ENCODE measurements around the gene ENPP7.

ENPP7 gene

GRCh38 chr17:79774561-79774975, 43.8 kb downstream of the ENPP7 start:
- FAIRE-seq (no peak), DNase-seq (ENCODE audit: insufficient read length, low spot score) (no peak)
- TF ChIP-seq, protein P1, sequence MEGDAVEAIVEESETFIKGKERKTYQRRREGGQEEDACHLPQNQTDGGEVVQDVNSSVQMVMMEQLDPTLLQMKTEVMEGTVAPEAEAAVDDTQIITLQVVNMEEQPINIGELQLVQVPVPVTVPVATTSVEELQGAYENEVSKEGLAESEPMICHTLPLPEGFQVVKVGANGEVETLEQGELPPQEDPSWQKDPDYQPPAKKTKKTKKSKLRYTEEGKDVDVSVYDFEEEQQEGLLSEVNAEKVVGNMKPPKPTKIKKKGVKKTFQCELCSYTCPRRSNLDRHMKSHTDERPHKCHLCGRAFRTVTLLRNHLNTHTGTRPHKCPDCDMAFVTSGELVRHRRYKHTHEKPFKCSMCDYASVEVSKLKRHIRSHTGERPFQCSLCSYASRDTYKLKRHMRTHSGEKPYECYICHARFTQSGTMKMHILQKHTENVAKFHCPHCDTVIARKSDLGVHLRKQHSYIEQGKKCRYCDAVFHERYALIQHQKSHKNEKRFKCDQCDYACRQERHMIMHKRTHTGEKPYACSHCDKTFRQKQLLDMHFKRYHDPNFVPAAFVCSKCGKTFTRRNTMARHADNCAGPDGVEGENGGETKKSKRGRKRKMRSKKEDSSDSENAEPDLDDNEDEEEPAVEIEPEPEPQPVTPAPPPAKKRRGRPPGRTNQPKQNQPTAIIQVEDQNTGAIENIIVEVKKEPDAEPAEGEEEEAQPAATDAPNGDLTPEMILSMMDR (IDR thresholded peaks at IDR 0.05; ENCODE audit: insufficient read depth, missing control alignments): no peak

GRCh38 chr17:79775632-79776031, 44.9 kb downstream of the ENPP7 start:
- DNase-seq (ENCODE audit: insufficient read length, low spot score) (no peak), FAIRE-seq (no peak)
- TF ChIP-seq, protein P1 (IDR thresholded peaks at IDR 0.05; ENCODE audit: insufficient read depth, missing control alignments): no peak

GRCh38 chr17:79776376-79777119, 45.8 kb downstream of the ENPP7 start:
- DNase-seq (ENCODE audit: insufficient read length, low spot score): no peak
- FAIRE-seq: no peak
- TF ChIP-seq, protein P1 (IDR thresholded peaks at IDR 0.05; ENCODE audit: insufficient read depth, missing control alignments): no peak

DNA sequence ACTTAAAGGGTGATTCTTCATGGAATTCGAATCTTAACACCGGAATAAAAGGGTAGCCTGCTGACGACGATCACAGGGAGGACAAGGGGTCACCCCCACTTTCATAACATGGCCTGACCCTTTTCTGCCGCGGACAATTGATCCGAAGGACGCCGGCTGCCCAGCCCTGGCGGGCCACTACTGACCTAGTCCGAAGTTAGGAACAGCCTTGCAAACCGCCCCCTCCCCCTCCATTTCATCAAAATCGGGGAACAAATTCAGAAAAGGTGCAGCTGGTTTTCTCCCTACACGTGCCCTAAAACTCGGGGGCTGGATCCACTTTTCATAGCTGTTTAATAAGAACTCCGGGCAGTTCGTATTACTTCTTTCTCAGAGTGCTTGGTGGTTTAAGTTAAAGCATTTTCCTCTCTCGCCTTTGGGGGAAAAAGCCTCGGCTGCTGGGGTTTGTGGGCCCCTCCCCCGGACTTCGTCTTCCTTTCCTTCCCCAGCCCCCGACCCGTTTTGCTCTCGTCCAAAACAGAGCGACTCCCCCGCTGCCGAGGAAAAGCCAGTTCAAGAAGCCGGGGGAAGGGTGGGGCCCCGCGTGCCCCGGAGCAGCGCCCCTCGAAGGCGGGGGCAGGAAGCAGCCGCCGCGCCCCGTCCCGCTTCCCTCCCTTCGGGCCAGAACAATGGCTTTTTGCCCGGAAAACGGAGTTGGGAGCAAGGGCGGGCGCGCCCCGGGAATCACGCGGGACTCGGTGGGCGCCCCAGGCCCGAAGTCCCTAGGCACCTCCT, 46.6 kb downstream of the ENPP7 start:
- no peak for FAIRE-seq
- TF ChIP-seq, protein P1 (IDR thresholded peaks at IDR 0.05; ENCODE audit: insufficient read depth, missing control alignments): peak; percentile 32

DNA sequence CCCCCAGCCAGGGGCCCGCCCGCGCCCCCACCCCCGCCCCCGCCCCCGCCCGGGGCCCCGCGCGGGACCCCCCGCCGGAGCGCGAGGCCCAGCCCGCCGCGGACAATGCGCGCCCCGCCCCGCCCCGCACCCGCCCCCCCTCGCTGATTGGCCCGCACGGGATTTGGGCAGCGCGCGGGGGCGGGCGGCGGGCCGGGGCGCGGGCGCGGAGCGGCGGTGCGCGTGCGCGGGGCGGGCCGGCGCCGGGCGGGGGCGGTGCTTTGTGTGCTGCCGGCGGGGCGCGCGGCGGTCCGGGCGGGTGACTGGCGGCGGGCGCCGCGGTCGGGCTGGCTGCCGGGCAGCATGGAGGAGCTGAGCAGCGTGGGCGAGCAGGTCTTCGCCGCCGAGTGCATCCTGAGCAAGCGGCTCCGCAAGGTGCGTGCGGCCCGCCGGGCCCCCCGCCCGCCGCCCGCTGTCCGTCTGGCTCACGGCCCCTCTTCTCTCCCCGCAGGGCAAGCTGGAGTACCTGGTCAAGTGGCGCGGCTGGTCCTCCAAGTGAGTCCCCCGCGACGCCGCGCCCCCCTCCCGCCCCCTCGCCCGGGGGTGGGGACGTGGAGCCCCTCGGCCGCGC, 47.3 kb downstream of the ENPP7 start, which contains the start of gene CBX2:
CBX2 (plus strand) TSS at position 255 of the 610 bp plus-strand sequence; CDS start at position 343, 88 bp downstream.
- TF ChIP-seq, protein P1 (IDR thresholded peaks at IDR 0.05; ENCODE audit: insufficient read depth, missing control alignments): no peak
- DNase-seq (ENCODE audit: insufficient read length, low spot score) (peak; percentile 83), FAIRE-seq (no peak)

More for the DNA sequence above, 46.6 kb downstream of the ENPP7 start:
- no peak for DNase-seq (ENCODE audit: insufficient read length, low spot score)

DNA sequence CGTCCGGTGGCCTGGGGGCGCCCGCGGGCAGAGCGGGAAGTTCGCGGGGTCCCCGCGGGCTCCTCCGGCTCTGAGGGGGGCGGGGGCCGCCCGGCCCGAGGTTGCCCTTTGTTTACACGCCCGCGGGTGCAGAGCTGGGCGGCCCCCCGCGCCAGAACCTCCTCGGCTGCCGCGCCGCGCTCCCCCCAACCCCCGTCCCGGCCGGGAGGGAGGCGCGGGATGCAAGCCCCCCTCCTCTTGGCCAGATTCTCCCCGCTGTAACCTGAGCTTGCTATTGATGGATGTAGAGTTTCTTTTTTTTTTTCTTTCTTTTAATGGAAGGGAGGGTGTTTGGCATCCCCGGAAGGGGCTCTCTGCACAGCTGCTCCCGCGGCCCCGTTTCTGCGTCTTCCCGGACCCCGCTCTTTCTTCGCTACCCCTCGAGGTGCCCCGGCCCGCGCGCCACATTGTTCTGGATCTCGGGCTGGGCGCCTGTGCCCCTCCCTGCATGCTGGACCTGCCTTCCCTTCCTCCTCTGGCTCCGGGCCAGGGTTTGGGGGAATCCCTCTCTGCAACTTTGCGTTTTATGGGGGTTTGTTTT, 47.9 kb downstream of the ENPP7 start:
- TF ChIP-seq, protein P1 (IDR thresholded peaks at IDR 0.05; ENCODE audit: insufficient read depth, missing control alignments): no peak
- FAIRE-seq (no peak), DNase-seq (ENCODE audit: insufficient read length, low spot score) (no peak)
